GM18873 (cell line): ENCODE measurements around the gene DNTT.
"Not testable (repeated sequence)": the region's sequence is repeated elsewhere in the genome, so short reads cannot be mapped to it uniquely, and the experiment has no call there.

Source experiments
- ATAC-seq: cut with Tn5 transposase; IDR thresholded peaks from one replicate; pipeline ENCODE4 v1.9.1; 2021; ENCODE audit warnings: mild to moderate bottlenecking, moderate library complexity, moderate number of reproducible peaks; ENCODE audit not compliant: unreplicated experiment, low FRiP score

The DNTT gene

DNA sequence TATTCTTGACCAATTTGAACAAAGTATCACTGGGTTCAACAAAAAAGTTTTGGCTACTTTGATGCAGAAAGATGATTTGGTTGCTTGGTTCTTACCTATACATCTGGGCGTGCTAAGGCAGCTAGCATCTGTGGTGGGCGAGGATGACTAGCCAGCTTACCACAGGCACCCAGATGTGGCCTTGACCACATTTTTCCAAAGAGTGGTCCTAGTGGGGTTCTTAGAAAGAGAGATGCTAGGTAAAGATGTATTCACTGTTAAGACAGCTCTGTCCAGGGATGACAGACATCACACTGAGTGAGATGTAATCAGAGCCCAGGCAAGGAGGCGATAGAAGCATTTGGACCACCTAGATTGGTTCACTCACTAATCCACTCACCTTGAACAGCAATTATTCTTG is 785 bp downstream of the DNTT start:
- no peak for ATAC-seq

- ATAC-seq, result no peak
Measured at GRCh38 chr10:96306516-96306915, 2.3 kb downstream of the DNTT start.

GRCh38 chr10:96308854-96309253 is 4.6 kb downstream of the DNTT start:
- not testable (repeated sequence) for ATAC-seq

GRCh38 chr10:96309628-96310320 is 5.5 kb downstream of the DNTT start:
- no peak for ATAC-seq

DNA sequence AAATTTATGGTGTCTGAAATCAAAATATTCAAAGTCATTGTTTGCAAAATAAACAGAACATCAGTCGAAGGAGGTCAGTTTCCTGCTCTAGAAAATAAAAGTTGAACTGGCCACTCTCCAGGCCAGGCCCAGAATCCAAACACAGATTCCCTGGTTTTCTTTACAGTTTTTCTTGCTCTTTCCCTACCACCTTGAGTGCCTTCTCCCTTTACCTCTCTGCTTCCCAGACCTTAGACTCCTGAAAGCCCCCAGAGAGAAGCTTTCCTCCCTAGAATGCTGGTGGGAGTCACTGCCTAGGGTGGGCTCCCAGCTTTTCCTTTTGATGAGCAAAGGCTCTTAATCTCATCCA is 6.1 kb downstream of the DNTT start:
- no peak for ATAC-seq

DNA sequence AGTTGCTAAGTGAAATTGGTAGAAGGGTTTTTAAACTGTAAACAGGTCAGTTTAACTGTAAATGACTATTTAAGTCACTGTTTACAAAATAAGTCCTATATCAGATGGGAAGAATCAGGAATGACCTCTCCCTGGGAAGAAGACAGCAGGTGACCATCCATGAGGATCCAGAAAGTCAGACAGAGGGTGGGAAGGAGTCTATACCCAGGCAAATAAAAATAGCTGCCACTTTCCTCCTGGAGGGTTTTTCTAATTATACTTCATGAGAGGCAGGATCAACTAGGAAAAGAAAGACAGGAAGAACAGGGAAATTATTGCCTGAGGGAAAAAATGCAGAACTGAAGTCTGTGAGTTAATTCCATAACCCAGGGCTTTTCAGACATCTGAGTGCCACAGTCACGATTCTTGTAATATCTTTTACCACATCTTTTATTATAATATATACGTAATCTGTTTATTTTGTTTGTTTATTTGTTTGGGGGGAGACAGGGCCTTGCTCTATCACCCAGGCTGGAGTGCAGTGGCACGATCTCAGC is 7.0 kb downstream of the DNTT start:
- ATAC-seq, result no peak

- ATAC-seq, result no peak
Measured at GRCh38 chr10:96313344-96313743, 9.1 kb downstream of the DNTT start.

GRCh38 chr10:96317067-96317833 is 13.0 kb downstream of the DNTT start:
- ATAC-seq, result no peak

DNA sequence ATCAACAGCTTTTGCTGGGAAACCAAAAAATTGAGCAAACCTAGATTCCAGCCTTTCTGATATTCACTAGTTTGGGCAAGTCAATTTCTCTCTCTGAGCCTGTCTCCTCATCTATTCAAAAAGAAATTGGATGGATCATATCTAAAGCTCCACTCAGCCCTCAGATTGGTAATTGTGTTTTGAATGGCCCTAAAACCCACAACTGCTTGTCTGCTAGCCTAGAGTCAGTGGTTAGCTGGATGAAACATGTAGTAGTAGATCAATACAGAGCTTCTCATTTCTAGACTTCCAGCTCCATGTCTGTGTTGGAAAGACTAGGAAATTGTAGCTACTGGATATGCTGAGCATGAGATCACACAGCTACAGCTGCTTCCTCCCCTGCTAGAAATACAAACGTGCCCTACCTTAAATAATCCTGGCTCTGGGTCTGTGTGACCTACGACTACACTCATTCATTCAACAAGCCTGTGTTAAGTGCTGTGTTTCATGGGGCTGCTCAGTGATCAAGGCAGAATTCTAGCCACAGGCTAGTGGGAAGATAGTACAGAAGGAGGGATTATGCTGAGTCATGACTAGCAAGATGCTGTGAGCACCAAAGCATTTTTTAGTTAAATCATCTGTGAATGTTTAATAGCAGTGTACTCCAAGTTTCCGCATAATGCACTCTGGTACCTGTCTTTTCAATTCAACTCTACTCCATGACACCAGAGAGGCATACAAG is 15.7 kb downstream of the DNTT start:
- no peak for ATAC-seq

- ATAC-seq, result no peak
Measured at GRCh38 chr10:96321822-96322221, 17.6 kb downstream of the DNTT start.

- no peak for ATAC-seq
Measured at GRCh38 chr10:96322275-96322674, 18.0 kb downstream of the DNTT start.

- no peak for ATAC-seq
Measured at GRCh38 chr10:96324447-96324846, 20.2 kb downstream of the DNTT start.

DNA sequence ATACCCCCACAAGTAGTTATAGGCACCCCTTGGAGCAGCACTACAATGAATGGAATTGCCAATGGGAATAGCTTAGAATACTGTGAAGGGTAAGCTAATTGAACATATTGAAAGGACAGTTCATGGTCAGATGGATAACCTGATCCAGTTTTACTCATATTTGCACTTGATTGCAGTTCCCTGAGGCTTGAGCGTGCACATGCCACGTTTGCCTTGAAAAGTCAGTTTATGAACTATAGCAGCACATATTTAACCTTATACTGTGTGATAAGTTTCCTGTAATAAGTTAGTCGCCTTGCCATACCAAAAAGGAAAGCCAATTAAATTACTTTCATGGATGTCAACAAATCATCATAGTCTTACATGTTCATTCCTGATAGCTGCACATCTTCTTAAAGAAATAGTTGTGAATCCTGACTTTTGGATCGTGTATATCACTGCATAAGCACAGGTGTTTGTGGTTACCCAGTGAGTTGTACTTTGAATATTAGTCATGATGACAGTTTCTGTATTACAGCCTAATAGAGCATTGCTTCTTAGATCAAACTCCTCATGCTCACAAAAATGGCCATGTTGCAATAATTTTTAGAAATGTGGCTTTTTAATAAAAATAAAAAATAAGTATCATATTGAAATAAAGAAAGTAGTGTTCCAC is 21.6 kb downstream of the DNTT start:
- ATAC-seq, result peak; percentile 85

- ATAC-seq, result no peak
Measured at GRCh38 chr10:96327462-96327861, 23.2 kb downstream of the DNTT start.

DNA sequence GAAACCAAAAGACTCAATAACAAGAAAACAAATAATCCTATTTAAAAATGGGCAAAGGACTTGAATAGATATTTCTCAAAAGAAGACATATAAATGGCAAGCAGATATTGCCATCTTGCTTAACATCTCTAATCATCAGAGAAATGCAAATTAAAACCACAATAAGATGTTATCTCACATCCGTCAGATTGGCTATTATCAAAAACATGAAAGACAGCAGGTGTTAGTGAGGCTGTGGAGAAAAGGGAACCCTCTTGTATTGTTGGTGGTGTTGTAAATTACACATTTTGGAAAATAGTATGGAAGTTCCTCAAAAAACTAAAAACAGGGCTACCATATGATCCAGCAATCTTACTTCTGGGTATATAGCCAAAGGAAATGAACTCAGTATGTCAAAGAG is 28.9 kb downstream of the DNTT start:
- ATAC-seq, result no peak

- no peak for ATAC-seq
Measured at GRCh38 chr10:96334616-96335526, 30.6 kb downstream of the DNTT start.

DNA sequence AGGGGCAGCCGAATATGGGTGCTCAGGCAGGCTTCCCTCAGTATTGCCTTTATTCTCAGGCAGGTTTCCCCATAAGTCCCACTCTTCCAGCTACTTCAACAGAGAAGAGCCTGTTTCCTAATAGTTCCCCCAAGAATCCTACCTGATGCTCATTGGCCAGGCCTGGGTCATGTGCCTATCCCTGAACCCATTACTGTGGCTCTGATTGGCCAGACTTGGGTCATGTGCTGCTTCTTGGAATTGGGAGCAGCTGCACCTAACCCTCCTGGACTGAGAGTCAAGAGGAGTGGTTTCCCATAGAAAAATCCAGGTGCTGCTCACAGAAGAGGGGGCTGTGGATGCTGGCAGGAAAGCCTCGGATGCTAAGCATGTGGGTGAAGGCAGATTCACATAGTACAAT is 32.9 kb downstream of the DNTT start:
- no peak for ATAC-seq

DNA sequence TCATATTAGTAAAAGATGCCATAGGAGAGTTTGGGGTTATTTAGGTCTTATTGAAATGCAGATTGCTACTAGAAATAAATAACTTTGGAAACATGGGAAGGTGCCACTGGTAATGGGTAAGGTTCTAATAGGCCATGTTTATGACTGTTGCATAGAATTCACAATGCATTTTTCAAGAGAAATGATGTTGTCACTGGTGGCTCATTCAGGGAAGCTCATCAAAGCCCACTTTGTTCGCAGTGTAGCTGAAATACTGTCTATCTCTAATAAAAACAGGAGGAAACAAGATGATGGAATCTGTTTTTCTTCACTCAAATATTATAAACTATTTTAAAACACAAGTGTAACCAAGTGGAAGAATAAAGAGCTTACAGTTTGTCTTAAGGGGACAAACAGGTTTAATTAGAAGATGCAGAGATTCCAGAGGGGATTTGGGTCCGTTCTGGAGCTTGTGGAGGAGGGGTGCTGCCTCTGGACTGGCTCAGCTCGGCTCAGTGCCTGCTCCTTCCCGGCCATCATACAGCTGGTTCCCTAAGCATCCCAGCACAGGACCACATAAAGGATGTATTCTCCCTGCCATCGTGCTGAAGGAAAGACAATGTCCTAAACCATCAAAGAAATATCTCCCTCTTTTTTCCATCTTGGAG is 34.2 kb downstream of the DNTT start:
- no peak for ATAC-seq

DNA sequence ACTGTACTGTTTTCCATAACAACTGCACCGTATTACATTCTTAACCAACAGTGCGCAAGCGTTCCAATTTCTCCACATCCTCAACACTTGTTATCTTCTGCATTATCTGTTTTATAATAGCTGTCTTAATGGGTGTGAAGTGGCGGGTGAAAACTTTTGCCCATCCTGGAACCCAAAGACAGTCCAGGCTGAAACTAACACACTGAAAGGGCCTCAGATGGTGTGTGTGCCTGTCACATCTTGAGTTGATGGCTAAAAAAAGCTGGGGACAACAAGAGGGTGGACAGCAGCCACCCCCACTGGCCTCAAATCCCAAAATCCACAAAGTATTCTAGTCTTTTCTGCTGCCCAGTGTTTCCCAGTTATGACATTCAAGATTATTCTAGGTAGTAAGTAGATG is 35.1 kb downstream of the DNTT start:
- ATAC-seq, result no peak
